Glomerular endothelial cell (primary cell): Measurements from ENCODE around the gene DGKB. TPM values are rescaled to one million over a fixed set of nuclear protein-coding genes. Genes with fewer than 3 reads are reported as not detected.

Experiments
- DNase-seq: peaks from one replicate; pipeline ENCODE4 v3.0.0-alpha.2; 2011; ENCODE audit warnings: low read depth, low spot score; ENCODE audit errors: extremely low read depth
- total RNA-seq: library from RNA; depleted of rRNA; stranded (reverse); fragments of >200 nt; gene quantifications from 2 replicates; pipeline ENCODE4 v1.2.3, GENCODE V29; 2015

The DGKB gene
- total RNA-seq, 1 donor from 2014 or later = 0.29 TPM

GRCh38 chr7:14602851-14603250 lies 299.7 kb downstream of the DGKB start:
- DNase-seq = no peak

GRCh38 chr7:14600766-14601367 lies 301.7 kb downstream of the DGKB start:
- DNase-seq = no peak

- no peak for DNase-seq
These were observed 303.6 kb downstream of the DGKB start for GRCh38 chr7:14598978-14599377.

- DNase-seq = no peak
These were observed 306.1 kb downstream of the DGKB start for GRCh38 chr7:14596421-14596820.

GRCh38 chr7:14590206-14590605 lies 312.3 kb downstream of the DGKB start:
- no peak for DNase-seq

- no peak for DNase-seq
These were observed 317.3 kb downstream of the DGKB start for GRCh38 chr7:14585232-14585631.

- no peak for DNase-seq
These were observed 319.0 kb downstream of the DGKB start for GRCh38 chr7:14583518-14583917.

- DNase-seq = no peak
These were observed 320.5 kb downstream of the DGKB start for GRCh38 chr7:14582010-14582409.

- DNase-seq = no peak
These were observed 322.6 kb downstream of the DGKB start for GRCh38 chr7:14579971-14580370.

- DNase-seq = no peak
These were observed 326.0 kb downstream of the DGKB start for GRCh38 chr7:14576578-14576977.

GRCh38 chr7:14570750-14571607 lies 331.6 kb downstream of the DGKB start:
- no peak for DNase-seq

- no peak for DNase-seq
These were observed 350.5 kb downstream of the DGKB start for GRCh38 chr7:14552060-14552459.

- DNase-seq = no peak
These were observed 351.2 kb downstream of the DGKB start for GRCh38 chr7:14551310-14551709.

GRCh38 chr7:14542624-14543023 lies 359.9 kb downstream of the DGKB start:
- no peak for DNase-seq

GRCh38 chr7:14521183-14521582 lies 381.4 kb downstream of the DGKB start:
- no peak for DNase-seq

GRCh38 chr7:14510268-14510667 lies 392.3 kb downstream of the DGKB start:
- DNase-seq = no peak

- no peak for DNase-seq
These were observed 394.9 kb downstream of the DGKB start for GRCh38 chr7:14507617-14508016.

- no peak for DNase-seq
These were observed 396.6 kb downstream of the DGKB start for GRCh38 chr7:14505906-14506305.

GRCh38 chr7:14504134-14504533 lies 398.4 kb downstream of the DGKB start:
- no peak for DNase-seq

- no peak for DNase-seq
These were observed 398.9 kb downstream of the DGKB start for GRCh38 chr7:14503623-14504022.

GRCh38 chr7:14501436-14501835 lies 401.1 kb downstream of the DGKB start:
- DNase-seq = no peak

- no peak for DNase-seq
These were observed 405.2 kb downstream of the DGKB start for GRCh38 chr7:14497390-14497789.
